WI38 (cell line): ENCODE results near the gene GALM.
A peak's percentile ranks its signal among the peaks of the same experiment; 100 is the strongest.

Source experiments
- H3K4me3 ChIP-seq: 2 replicates; pipeline ENCODE4 v1.5.1; 2011; ENCODE audit warnings: low read depth, mild to moderate bottlenecking, control low read depth, low read length
- TF ChIP-seq, protein P1 (sequence below): IDR thresholded peaks from 2 replicates; pipeline ENCODE4 v1.5.1; 2012; ENCODE audit warnings: low read depth, mild to moderate bottlenecking, control low read depth, low read length

GALM gene

DNA sequence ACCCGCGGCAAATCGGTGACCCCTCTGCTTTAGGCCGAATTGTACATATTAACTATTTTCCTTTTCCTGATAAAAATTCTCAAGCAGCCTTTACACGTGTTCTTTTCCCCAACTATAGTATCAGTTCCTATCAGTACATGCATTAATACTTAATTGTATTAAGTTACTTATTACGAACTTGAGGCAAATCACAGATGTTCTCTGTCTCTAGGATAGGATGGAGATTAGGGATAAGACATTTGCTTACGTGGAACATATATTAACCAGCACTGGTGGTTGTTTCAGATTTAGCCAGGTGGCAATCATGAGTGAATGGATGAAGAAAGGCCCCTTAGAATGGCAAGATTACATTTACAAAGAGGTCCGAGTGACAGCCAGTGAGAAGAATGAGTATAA is 112.8 kb downstream of the GALM start:
- H3K4me3 ChIP-seq = peak overlapping the region; percentile 91
- TF ChIP-seq, protein P1, sequence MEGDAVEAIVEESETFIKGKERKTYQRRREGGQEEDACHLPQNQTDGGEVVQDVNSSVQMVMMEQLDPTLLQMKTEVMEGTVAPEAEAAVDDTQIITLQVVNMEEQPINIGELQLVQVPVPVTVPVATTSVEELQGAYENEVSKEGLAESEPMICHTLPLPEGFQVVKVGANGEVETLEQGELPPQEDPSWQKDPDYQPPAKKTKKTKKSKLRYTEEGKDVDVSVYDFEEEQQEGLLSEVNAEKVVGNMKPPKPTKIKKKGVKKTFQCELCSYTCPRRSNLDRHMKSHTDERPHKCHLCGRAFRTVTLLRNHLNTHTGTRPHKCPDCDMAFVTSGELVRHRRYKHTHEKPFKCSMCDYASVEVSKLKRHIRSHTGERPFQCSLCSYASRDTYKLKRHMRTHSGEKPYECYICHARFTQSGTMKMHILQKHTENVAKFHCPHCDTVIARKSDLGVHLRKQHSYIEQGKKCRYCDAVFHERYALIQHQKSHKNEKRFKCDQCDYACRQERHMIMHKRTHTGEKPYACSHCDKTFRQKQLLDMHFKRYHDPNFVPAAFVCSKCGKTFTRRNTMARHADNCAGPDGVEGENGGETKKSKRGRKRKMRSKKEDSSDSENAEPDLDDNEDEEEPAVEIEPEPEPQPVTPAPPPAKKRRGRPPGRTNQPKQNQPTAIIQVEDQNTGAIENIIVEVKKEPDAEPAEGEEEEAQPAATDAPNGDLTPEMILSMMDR = no peak

DNA sequence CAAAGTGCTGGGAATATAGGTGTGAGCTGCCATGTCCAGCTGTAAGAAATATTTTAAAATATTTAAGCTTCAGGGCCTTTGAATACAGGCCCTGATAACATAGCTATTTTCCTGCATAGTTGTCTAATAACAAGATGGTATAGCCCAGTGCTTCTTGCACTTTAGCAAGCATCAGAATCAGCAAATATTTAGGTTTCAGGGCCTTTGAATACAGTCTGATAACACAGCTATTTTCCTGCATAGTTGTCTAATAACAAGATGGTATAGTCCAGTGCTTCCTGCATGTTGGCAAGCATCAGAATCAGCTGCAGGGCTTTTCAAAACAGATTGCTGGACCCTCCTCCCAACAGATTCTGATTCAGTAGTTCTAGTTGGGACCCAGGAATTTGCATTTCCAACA is 117.7 kb downstream of the GALM start:
- TF ChIP-seq, protein P1 = no peak
- H3K4me3 ChIP-seq = no peak overlapping the region
